GM23338 (cell line): ENCODE measurements around the gene SH3BP4. TPM values are rescaled to one million over a fixed set of nuclear protein-coding genes. Genes with fewer than 3 reads are reported as not detected.

ENCODE experiments used
- ATAC-seq: fragments of 200-7000 bp; cut with Tn5 transposase; 3 replicates; pipeline ENCODE4 v1.9.1; 2020
- DNase-seq: peaks from one replicate; pipeline ENCODE4 v3.0.0-alpha.2; 2015; ENCODE audit warnings: low spot score
- H2AFZ ChIP-seq: fragments of 200-600 bp; sonication (generic); 2 replicates; pipeline ENCODE4 v1.8.0; 2016; ENCODE audit warnings: antibody characterized with exemption, mild to moderate bottlenecking, moderate library complexity
- H3F3A ChIP-seq: fragments of 200-600 bp; sonication (generic); replicated peaks from 2 replicates; pipeline ENCODE4 v1.8.0; 2017; ENCODE audit warnings: antibody characterized with exemption, mixed run types, low read depth
- H3K27ac ChIP-seq: fragments of 200-600 bp; sonication (generic); 2 replicates; pipeline ENCODE4 v1.6.1; 2016; ENCODE audit warnings: low read depth
- H3K27me3 ChIP-seq: fragments of 200-600 bp; sonication (generic); 2 replicates; pipeline ENCODE4 v1.8.0; 2016; ENCODE audit warnings: mild to moderate bottlenecking, mixed run types, moderate library complexity; ENCODE audit not compliant: insufficient read depth
- H3K36me3 ChIP-seq: fragments of 200-600 bp; sonication (generic); 2 replicates; pipeline ENCODE4 v1.8.0; 2016; ENCODE audit warnings: mild to moderate bottlenecking; ENCODE audit not compliant: insufficient read depth
- H3K4me1 ChIP-seq: fragments of 200-600 bp; sonication (generic); 2 replicates; pipeline ENCODE4 v1.8.0; 2016; ENCODE audit warnings: mild to moderate bottlenecking, moderate library complexity; ENCODE audit not compliant: insufficient read depth
- H3K4me2 ChIP-seq: fragments of 200-600 bp; sonication (generic); 2 replicates; pipeline ENCODE4 v1.7.1; 2017; ENCODE audit warnings: mixed run types
- H3K4me3 ChIP-seq: fragments of 200-600 bp; sonication (generic); 2 replicates; pipeline ENCODE4 v1.6.1; 2016; ENCODE audit warnings: mixed run types
- H3K79me2 ChIP-seq: fragments of 200-600 bp; sonication (generic); replicated peaks from 2 replicates; pipeline ENCODE4 v1.8.0; 2017; ENCODE audit warnings: mild to moderate bottlenecking; ENCODE audit not compliant: insufficient read depth
- H3K9me2 ChIP-seq: fragments of 200-600 bp; sonication (generic); 2 replicates; pipeline ENCODE4 v1.8.0; 2017; ENCODE audit not compliant: insufficient read depth
- H4K20me1 ChIP-seq: fragments of 200-600 bp; sonication (generic); replicated peaks from 2 replicates; pipeline ENCODE4 v1.8.0; 2017; ENCODE audit warnings: mild to moderate bottlenecking; ENCODE audit not compliant: insufficient read depth
- H3K27ac Mint-ChIP-seq: 2 replicates; pipeline ENCODE4 v1.8.0; 2020; ENCODE audit warnings: inconsistent platforms, mild to moderate bottlenecking, moderate library complexity, mixed read lengths
- H3K27me3 Mint-ChIP-seq: 3 replicates; pipeline ENCODE4 v1.8.0; 2022; ENCODE audit warnings: low read depth, mild to moderate bottlenecking, moderate library complexity, mixed read lengths, inconsistent platforms; ENCODE audit not compliant: insufficient read depth, poor library complexity
- H3K36me3 Mint-ChIP-seq: 3 replicates; pipeline ENCODE4 v1.8.0; 2021; ENCODE audit warnings: low read depth, mild to moderate bottlenecking, inconsistent platforms, moderate library complexity, mixed read lengths
- H3K4me1 Mint-ChIP-seq: 3 replicates; pipeline ENCODE4 v1.8.0; 2020; ENCODE audit warnings: mild to moderate bottlenecking, inconsistent platforms, mixed read lengths
- H3K4me3 Mint-ChIP-seq: 3 replicates; pipeline ENCODE4 v1.8.0; 2021; ENCODE audit warnings: moderate library complexity, mild to moderate bottlenecking, inconsistent platforms, mixed read lengths
- H3K9me3 Mint-ChIP-seq: 3 replicates; pipeline ENCODE4 v1.8.0; 2020; ENCODE audit warnings: moderate library complexity, mild to moderate bottlenecking, inconsistent platforms, mixed read lengths
- CREB1 ChIP-seq: fragments of 250-450 bp; sonication (Bioruptor Pico); IDR thresholded peaks from 2 replicates; pipeline ENCODE4 v1.5.0; 2020; ENCODE audit warnings: low read depth, mild to moderate bottlenecking, moderate library complexity
- CTCF ChIP-seq, 2 experiments: fragments of 200-600 bp in 1 of 2; sonication (generic) in 1 of 2; conservative IDR thresholded peaks; 2 replicates each; pipeline versions ENCODE4 v1.5.1 to v1.6.1; 2016 to 2017; ENCODE audit warnings: antibody characterized with exemption in 2 of 2, low read depth in 2 of 2, mild to moderate bottlenecking in 2 of 2, moderate library complexity in 1 of 2
- ETS1 ChIP-seq: IDR thresholded peaks from 2 replicates; pipeline ENCODE4 v1.6.1; 2016; ENCODE audit warnings: antibody characterized with exemption
- EZH2 ChIP-seq: fragments of 200-600 bp; sonication (generic); IDR thresholded peaks from one replicate; pipeline ENCODE4 v1.8.0; 2017; ENCODE audit warnings: antibody characterized with exemption, mild to moderate bottlenecking, low read depth; ENCODE audit not compliant: unreplicated experiment
- EZH2phosphoT487 ChIP-seq: fragments of 200-600 bp; sonication (generic); IDR thresholded peaks from one replicate; pipeline ENCODE4 v1.8.1; 2018; ENCODE audit warnings: antibody characterized with exemption; ENCODE audit not compliant: unreplicated experiment
- JUNB ChIP-seq: IDR thresholded peaks from one replicate; pipeline ENCODE4 v1.6.1; 2016; ENCODE audit warnings: antibody characterized with exemption; ENCODE audit not compliant: unreplicated experiment
- NANOG ChIP-seq: IDR thresholded peaks from 2 replicates; pipeline ENCODE4 v1.6.1; 2016; ENCODE audit warnings: antibody characterized with exemption, borderline replicate concordance
- POLR2AphosphoS5 ChIP-seq: IDR thresholded peaks from 2 replicates; pipeline ENCODE4 v1.6.1; 2016; ENCODE audit warnings: antibody characterized with exemption, low read depth
- REST ChIP-seq: IDR thresholded peaks from one replicate; pipeline ENCODE4 v1.6.1; 2018; ENCODE audit warnings: antibody characterized with exemption; ENCODE audit not compliant: unreplicated experiment
- STAT1 ChIP-seq: IDR thresholded peaks from one replicate; pipeline ENCODE4 v1.6.1; 2016; ENCODE audit warnings: antibody characterized with exemption; ENCODE audit not compliant: unreplicated experiment
- ZNF114 ChIP-seq: fragments of 250-450 bp; sonication (Bioruptor Pico); IDR thresholded peaks from 2 replicates; pipeline ENCODE4 v1.5.0; 2020; ENCODE audit warnings: mild to moderate bottlenecking, moderate library complexity
- ZNF331 ChIP-seq: fragments of 250-450 bp; sonication (Bioruptor Pico); IDR thresholded peaks from 2 replicates; pipeline ENCODE4 v1.5.0; 2020; ENCODE audit warnings: low read depth, mild to moderate bottlenecking, moderate library complexity
- ZNF462 ChIP-seq: fragments of 250-450 bp; sonication (Bioruptor Pico); IDR thresholded peaks from 2 replicates; pipeline ENCODE4 v1.5.0; 2020; ENCODE audit warnings: mild to moderate bottlenecking, moderate library complexity
- polyA plus RNA-seq: library from polyadenylated mRNA; unstranded; fragments of >200 nt; fragmentation: Nextera tagmentation; extraction: Ambion mirVana; gene quantifications from 2 replicates; pipeline ENCODE4 v1.2.1, GENCODE V29; 2016
- total RNA-seq: library from RNA; depleted of rRNA; stranded (reverse); fragments of >200 nt; shearing (Covaris generic); gene quantifications from 2 replicates; pipeline ENCODE4 v1.2.3, GENCODE V29; 2014

The SH3BP4 gene
- total and polyA plus RNA-seq, 2 experiments from 2014 or later: 15.6 to 50.9 TPM

DNA sequence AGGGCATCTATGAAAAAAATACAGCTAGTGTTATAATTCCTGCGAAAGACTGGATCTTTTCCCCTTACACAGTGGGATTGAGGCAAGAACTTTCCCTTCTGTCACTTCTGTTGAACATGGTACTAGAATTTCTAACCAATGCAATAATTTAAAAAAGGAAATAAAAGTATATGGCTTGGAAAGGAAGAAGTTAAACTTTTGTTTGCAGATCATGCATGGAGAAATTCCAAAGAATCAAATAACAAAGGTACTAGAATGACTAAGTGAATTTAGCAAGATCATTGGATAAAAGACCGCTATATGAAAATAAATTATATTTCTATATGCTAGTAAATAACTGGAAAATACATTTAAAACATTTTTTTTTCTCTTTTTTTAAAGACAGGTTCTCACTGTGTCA is 31.0 kb upstream of the SH3BP4 start:
- TF ChIP-seq EZH2 (no peak), JUNB (no peak), POLR2AphosphoS5 (no peak), STAT1 (no peak), REST (no peak), EZH2phosphoT487 (no peak), CREB1 (CRISPR knock-in tag) (no peak), ZNF114 (CRISPR knock-in tag) (no peak), NANOG (no peak), ZNF331 (CRISPR knock-in tag) (no peak), ETS1 (no peak), CTCF (conservative IDR thresholded peaks at IDR 0.05; ENCODE audit: low read depth in 2 of 2) (no peak), ZNF462 (CRISPR knock-in tag) (no peak)

More for the DNA sequence above, 31.0 kb upstream of the SH3BP4 start:
- 0 out of 2 replicates have a peak overlapping the region, but pooled peaks have one; percentile 67 for H3K27ac Mint-ChIP-seq
- H3K9me3 Mint-ChIP-seq: no peaks in the 10 kb centered on the region
- no peak for DNase-seq
- no peak overlapping the region for H3K27ac ChIP-seq
- no peaks in the 10 kb centered on the region for H4K20me1 ChIP-seq
- ATAC-seq: no peak
- H3K4me2 ChIP-seq: no peak overlapping the region
- H3K4me1 Mint-ChIP-seq: peaks cover 15% of the 10 kb centered on the region
- no peak overlapping the region for H2AFZ ChIP-seq
- no peaks in the 10 kb centered on the region for H3K27me3 ChIP-seq
- no peaks in the 10 kb centered on the region for H3K79me2 ChIP-seq
- H3K4me3 ChIP-seq: no peak overlapping the region
- H3K9me2 ChIP-seq: no peaks in the 10 kb centered on the region
- H3F3A ChIP-seq: no peaks in the 10 kb centered on the region
- H3K36me3 Mint-ChIP-seq: peaks cover 2% of the 10 kb centered on the region; the same call in 1 of the 3 replicates
- no peaks in the 10 kb centered on the region for H3K27me3 Mint-ChIP-seq
- H3K4me3 Mint-ChIP-seq: no peak overlapping the region
- no peaks in the 10 kb centered on the region for H3K36me3 ChIP-seq
- peaks cover 17% of the 10 kb centered on the region for H3K4me1 ChIP-seq
